Measurements from ENCODE around the gene CFAP52. TPM values are rescaled to one million over a fixed set of nuclear protein-coding genes. Genes with fewer than 3 reads are reported as not detected.

The CFAP52 gene
- total and polyA plus RNA-seq, 2 experiments from 2014 or later: not detected

- Histone ChIP-seq H3K36me3 (ENCODE audit: insufficient read depth) (no peaks in the 10 kb centered on the region), H3K4me1 (ENCODE audit: insufficient read depth) (no peaks in the 10 kb centered on the region), H3K9me2 (ENCODE audit: insufficient read depth) (no peaks in the 10 kb centered on the region; the same call in 1 of the 2 replicates), H4K20me1 (replicated peaks; ENCODE audit: insufficient read depth) (no peaks in the 10 kb centered on the region), H3K4me3 (no peak overlapping the region), H3K4me2 (no peak overlapping the region), H3K27ac (ENCODE audit: low read depth) (no peak overlapping the region), H3K27me3 (ENCODE audit: insufficient read depth) (no peaks in the 10 kb centered on the region), H3K79me2 (replicated peaks; ENCODE audit: insufficient read depth) (no peaks in the 10 kb centered on the region), H2AFZ (no peak overlapping the region), H3F3A (replicated peaks; ENCODE audit: low read depth) (no peaks in the 10 kb centered on the region)
- no peak for ATAC-seq
- Mint-ChIP-seq H3K4me1 (no peaks in the 10 kb centered on the region), H3K9me3 (peaks cover 17% of the 10 kb centered on the region), H3K4me3 (no peak overlapping the region), H3K36me3 (ENCODE audit: low read depth) (no peaks in the 10 kb centered on the region), H3K27me3 (ENCODE audit: insufficient read depth, low read depth, poor library complexity) (no peaks in the 10 kb centered on the region), H3K27ac (no peak overlapping the region)
- TF ChIP-seq NANOG (IDR thresholded peaks at IDR 0.05; ENCODE audit: borderline replicate concordance): no peak
- TF ChIP-seq, protein P1, sequence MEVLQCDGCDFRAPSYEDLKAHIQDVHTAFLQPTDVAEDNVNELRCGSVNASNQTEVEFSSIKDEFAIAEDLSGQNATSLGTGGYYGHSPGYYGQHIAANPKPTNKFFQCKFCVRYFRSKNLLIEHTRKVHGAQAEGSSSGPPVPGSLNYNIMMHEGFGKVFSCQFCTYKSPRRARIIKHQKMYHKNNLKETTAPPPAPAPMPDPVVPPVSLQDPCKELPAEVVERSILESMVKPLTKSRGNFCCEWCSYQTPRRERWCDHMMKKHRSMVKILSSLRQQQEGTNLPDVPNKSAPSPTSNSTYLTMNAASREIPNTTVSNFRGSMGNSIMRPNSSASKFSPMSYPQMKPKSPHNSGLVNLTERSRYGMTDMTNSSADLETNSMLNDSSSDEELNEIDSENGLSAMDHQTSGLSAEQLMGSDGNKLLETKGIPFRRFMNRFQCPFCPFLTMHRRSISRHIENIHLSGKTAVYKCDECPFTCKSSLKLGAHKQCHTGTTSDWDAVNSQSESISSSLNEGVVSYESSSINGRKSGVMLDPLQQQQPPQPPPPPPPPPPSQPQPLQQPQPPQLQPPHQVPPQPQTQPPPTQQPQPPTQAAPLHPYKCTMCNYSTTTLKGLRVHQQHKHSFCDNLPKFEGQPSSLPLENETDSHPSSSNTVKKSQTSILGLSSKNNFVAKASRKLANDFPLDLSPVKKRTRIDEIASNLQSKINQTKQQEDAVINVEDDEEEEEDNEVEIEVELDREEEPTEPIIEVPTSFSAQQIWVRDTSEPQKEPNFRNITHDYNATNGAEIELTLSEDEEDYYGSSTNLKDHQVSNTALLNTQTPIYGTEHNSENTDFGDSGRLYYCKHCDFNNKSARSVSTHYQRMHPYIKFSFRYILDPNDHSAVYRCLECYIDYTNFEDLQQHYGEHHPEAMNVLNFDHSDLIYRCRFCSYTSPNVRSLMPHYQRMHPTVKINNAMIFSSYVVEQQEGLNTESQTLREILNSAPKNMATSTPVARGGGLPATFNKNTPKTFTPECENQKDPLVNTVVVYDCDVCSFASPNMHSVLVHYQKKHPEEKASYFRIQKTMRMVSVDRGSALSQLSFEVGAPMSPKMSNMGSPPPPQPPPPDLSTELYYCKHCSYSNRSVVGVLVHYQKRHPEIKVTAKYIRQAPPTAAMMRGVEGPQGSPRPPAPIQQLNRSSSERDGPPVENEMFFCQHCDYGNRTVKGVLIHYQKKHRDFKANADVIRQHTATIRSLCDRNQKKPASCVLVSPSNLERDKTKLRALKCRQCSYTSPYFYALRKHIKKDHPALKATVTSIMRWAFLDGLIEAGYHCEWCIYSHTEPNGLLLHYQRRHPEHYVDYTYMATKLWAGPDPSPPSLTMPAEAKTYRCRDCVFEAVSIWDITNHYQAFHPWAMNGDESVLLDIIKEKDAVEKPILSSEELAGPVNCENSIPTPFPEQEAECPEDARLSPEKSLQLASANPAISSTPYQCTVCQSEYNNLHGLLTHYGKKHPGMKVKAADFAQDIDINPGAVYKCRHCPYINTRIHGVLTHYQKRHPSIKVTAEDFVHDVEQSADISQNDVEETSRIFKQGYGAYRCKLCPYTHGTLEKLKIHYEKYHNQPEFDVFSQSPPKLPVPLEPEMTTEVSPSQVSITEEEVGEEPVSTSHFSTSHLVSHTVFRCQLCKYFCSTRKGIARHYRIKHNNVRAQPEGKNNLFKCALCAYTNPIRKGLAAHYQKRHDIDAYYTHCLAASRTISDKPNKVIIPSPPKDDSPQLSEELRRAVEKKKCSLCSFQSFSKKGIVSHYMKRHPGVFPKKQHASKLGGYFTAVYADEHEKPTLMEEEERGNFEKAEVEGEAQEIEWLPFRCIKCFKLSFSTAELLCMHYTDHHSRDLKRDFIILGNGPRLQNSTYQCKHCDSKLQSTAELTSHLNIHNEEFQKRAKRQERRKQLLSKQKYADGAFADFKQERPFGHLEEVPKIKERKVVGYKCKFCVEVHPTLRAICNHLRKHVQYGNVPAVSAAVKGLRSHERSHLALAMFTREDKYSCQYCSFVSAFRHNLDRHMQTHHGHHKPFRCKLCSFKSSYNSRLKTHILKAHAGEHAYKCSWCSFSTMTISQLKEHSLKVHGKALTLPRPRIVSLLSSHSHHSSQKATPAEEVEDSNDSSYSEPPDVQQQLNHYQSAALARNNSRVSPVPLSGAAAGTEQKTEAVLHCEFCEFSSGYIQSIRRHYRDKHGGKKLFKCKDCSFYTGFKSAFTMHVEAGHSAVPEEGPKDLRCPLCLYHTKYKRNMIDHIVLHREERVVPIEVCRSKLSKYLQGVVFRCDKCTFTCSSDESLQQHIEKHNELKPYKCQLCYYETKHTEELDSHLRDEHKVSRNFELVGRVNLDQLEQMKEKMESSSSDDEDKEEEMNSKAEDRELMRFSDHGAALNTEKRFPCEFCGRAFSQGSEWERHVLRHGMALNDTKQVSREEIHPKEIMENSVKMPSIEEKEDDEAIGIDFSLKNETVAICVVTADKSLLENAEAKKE (CRISPR knock-in tag; IDR thresholded peaks at IDR 0.05): no peak
- TF ChIP-seq, protein P2, sequence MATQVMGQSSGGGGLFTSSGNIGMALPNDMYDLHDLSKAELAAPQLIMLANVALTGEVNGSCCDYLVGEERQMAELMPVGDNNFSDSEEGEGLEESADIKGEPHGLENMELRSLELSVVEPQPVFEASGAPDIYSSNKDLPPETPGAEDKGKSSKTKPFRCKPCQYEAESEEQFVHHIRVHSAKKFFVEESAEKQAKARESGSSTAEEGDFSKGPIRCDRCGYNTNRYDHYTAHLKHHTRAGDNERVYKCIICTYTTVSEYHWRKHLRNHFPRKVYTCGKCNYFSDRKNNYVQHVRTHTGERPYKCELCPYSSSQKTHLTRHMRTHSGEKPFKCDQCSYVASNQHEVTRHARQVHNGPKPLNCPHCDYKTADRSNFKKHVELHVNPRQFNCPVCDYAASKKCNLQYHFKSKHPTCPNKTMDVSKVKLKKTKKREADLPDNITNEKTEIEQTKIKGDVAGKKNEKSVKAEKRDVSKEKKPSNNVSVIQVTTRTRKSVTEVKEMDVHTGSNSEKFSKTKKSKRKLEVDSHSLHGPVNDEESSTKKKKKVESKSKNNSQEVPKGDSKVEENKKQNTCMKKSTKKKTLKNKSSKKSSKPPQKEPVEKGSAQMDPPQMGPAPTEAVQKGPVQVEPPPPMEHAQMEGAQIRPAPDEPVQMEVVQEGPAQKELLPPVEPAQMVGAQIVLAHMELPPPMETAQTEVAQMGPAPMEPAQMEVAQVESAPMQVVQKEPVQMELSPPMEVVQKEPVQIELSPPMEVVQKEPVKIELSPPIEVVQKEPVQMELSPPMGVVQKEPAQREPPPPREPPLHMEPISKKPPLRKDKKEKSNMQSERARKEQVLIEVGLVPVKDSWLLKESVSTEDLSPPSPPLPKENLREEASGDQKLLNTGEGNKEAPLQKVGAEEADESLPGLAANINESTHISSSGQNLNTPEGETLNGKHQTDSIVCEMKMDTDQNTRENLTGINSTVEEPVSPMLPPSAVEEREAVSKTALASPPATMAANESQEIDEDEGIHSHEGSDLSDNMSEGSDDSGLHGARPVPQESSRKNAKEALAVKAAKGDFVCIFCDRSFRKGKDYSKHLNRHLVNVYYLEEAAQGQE (IDR thresholded peaks at IDR 0.05; ENCODE audit: unreplicated experiment): no peak
- TF ChIP-seq ZNF331 (CRISPR knock-in tag; IDR thresholded peaks at IDR 0.05; ENCODE audit: low read depth): no peak
- TF ChIP-seq EZH2phosphoT487 (IDR thresholded peaks at IDR 0.05; ENCODE audit: unreplicated experiment): no peak
- no peak for TF ChIP-seq POLR2AphosphoS5 (IDR thresholded peaks at IDR 0.05; ENCODE audit: low read depth)
- no peak for TF ChIP-seq STAT1 (IDR thresholded peaks at IDR 0.05; ENCODE audit: unreplicated experiment)
- no peak for TF ChIP-seq ETS1 (IDR thresholded peaks at IDR 0.05)
- TF ChIP-seq CREB1 (CRISPR knock-in tag; IDR thresholded peaks at IDR 0.05; ENCODE audit: low read depth): no peak
- DNase-seq (ENCODE audit: low spot score): no peak
These were observed 46.5 kb downstream of the CFAP52 start for GRCh38 chr17:9622961-9623360.
